HG02763 (cell line): Measurements from ENCODE around the gene PTPRN.
"Not testable (repeated sequence)": the region's sequence is repeated elsewhere in the genome, so short reads cannot be mapped to it uniquely, and the experiment has no call there.

Source experiments
- ATAC-seq: cut with Tn5 transposase; IDR thresholded peaks from one replicate; pipeline ENCODE4 v1.9.1; 2021; ENCODE audit warnings: mild to moderate bottlenecking, moderate library complexity; ENCODE audit not compliant: unreplicated experiment

PTPRN gene

DNA sequence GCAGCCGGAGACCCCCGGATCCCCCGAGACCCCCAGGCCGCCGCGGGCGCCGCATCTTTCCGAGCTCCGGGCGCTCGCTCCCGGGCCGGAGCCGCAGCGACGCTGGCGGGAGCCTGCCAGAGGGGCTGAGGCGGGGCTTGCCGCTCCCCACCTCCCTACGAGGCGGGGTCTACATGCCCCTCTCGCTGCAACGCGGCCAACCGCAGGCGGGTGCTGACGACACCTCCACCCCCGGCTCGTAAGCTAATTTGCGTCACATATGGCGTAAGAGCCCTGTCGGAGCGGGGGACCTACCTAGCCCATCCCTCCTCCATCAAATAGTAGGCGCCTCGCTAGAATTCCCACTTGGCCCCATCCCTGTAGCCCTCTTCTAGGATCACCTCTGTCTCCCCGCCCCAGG, at the start of gene PTPRN:
PTPRN (minus strand) TSS at position 124 of the 400 bp plus-strand sequence; CDS start at position 55, 69 bp downstream.
- no peak for ATAC-seq

DNA sequence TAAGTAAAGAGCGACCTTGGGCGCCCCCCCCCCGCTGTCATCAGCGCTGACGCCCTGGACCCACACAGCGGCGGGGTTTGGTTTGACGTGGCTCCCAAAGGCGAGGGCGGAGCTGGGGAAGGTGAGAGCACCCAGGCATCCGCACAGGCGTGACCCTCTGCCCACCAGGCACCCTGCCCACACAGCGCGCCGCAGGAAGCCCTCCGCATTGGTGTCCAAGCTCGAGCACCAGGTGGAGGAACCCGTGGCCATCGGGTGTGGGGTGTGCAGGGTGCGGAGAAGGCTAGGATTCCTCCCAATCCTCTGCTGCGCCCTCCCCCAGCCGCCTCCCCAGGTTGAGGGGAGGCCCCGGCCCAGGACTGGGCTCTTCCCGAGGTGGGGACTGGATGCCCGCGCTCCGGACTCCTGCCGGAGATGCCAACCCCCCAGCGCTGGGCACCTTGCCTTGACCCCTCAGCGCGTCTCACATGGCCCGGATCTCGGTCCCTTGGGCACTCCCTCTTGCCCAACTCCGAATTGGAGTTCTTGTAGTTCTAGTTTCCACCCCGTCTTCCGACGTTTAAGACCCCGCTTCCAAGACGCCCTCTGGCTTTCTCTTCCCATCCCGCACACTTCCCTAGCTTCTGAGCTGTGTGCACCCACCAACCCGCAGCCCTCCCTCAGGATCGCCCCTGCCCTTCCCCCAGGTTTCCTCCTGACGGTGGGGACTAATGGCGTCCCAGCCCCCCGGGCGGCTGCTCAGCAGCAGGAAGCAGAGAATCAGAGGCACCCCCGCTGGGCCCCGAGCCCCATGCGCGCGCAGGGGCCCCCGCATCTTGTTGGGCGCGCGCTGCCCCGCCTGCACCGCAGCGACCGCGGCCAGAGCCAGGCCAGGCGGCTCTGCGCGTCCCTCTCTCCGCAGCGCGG, 49.2 kb upstream of the PTPRN start:
- ATAC-seq = no peak

DNA sequence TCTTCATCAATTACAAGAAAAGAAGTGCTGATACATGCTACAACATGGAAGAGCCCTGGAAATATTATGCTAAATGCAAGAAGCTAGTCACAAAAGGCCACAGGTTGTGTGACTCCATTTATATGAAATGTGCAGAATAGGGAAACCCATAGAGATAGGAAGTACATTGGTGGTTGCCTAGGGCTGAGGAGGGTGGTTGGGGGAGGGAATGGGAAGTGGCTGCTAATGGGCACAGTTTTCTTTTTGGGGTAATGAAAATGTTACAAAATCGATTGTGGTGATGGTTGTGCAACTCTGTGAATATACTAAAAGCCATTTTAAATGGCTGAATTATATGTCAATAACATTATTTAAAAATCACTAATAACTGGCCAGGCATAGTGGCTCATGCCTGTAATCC, 47.6 kb upstream of the PTPRN start:
- ATAC-seq = no peak

DNA sequence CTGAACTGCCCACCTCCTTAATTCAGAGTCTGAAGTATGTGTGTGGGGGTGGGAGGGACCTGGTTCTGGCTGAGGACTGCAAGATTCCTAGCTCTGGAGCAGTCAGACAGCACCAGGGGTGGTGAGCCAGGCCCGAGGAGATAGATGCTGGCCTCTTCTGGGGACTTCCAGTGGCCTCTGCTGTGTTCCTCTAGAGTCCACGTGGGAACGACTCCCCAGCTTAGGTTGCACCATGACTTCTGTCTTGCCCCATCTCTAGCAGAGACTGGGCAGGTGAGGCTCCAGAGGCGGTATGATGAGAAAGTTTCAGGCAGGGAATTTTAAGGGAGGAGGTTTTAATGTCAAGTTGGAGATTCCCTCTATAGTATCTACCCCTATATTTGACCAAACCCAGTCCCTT, 45.4 kb upstream of the PTPRN start:
- no peak for ATAC-seq

DNA sequence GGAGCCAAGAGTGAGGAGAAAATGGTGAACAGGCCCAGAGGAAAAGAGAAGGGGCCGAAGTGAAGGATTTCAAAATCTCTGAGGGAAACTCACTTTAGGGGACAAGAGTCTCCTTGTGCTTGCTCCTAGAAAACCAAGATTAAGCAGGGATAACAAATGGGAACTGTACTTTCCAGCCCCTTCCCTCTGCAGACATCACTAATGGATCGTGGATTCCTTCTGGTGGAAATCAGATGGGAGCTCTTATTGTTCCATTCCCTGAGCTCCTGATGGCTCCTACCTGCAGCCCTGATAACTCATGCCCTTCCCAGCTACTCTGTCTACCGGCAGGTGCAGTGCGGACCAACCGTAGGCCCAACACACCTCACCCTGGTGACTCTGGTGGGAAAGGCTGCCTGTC, 43.9 kb upstream of the PTPRN start:
- ATAC-seq = no peak

DNA sequence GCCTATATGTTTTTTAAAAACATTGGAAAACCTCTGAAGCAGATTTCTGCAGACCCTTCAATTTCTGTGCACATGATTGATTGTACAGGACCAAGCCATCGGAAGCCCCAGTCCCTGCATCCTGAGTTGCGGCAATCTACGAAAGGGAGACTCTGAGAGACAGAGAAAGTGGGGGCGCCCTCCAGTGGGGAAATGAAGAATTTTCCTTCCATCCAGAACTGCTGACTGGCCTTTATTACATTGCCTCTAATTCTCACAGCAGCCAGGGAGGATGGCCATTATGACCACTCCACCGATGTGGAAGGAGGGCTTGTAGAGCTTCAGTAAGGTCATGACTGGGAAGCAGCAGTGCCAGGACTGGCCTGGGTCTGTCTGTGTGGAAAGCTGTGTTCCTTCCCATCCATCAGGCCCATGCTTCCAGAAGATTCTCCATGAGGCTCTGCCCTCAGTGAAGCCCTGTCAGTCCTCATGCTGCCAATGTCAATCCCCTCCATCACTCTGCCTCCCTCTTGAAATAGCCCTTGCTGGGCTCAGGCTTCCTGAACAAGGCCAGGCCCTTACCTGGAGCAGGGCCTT, 43.3 kb upstream of the PTPRN start:
- ATAC-seq = no peak

DNA sequence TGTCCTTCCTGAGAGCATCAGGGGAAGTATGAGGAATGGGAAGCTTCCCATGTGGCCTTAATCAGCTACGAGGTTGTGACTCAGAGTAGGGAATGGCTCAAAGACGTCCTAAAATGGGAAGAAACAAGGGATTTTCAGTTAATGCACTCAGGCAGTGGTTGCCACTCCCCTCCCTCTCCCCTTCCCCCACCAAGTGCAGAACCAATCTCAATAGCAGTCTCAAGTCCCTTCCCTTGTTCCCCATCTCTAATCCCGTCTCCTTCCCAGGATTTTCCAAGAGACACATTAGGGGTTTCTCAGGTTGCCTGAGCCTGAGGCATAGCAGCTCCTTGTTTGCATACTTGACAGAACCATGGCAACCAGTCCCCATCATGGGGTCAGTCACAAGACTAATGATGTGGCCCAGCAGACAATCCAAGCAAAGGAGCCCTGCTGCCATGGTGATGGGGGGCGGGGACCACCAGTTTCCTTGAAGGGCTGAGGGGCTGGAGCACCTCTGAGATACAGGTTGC, 41.6 kb upstream of the PTPRN start:
- ATAC-seq = no peak

DNA sequence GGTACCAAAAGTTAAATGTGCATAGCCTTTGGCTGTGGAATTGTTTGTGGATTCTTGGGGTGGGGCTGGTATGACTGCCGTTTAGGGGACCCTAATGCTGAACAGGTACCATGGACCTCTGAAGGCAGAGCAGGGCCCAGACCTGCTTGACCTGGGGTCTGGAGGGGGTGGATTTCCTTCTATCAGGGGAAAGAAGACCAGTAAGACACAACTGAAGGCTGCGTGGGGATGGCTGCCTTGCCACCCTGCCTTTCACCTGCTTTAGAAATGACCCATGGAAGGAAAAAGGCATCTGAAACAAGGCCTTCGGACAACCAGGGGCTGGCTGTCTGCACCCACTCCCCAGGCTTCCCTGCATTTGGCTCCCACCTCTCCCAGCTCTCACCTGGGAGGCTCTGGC, 41.0 kb upstream of the PTPRN start:
- ATAC-seq = no peak

DNA sequence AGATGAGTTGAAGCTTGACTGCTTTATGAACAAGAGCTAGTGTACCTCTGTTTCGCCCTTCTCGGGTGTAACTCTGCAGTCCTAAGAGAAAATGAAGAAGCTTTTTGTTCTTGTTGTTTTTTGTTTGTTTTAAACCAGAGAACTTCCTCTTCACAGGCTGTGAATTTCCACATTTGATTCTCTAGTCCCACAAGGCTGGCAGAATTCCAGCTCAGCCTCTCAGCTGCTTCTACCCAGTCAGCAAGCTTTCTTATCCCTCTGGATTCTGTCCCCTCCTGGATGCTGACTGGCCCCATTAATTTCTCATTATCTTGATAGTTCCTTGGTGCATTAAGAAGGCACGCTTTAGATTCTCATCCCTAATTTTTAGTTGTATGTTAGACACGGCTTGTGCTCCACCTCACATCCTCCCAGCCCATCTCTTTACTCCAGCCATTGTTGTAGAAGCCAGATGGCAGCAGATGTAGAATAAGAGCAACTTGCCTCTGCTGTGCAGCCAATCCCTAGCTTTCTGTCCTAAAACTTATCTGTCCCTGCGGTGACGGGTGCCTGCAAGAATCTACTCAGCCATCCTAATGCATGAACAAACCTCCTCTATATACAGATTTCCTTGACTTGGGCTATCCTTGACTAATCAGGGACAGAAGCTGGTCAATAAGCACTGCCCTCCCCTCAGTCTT, 35.7 kb upstream of the PTPRN start:
- ATAC-seq = no peak

DNA sequence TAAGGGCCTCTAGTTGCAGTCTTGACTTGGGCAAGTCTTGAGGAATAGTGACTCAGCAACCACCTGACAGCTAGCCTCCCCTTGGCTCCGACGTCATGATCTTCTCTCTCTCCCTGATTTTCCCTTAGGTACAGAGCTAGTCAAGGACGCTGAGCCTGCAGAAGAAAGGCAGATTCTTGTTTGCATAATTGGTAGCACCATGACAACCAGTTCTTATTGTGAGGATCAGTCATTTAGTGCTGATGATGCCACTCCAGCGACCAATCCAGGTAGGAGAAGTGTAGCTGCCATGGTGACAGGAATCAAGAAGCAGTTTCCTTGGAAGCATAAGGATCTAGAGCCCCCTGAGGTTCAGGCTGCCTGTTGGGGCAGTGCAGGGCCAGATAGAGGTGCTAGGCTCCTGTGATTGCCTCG, 26.2 kb upstream of the PTPRN start:
- ATAC-seq = no peak

DNA sequence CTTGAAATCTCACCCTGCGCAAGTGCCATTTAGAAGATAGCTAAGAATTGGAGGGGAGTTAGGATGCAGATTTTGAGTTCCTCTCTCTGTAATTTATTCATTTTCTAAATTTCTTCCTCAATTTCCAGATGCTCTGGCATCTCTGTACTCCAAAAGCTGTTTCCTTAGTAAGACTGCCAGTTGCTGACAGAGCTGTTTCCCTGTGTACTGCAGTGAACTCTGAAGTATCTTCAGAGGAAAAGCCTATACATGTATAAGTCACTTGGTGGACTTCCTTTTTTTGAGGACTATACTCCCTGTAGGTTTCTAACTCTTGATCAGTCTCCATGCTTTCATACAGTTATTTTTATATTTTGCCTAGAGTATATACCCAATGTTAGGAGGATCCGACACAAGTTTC, 24.9 kb upstream of the PTPRN start:
- ATAC-seq = no peak

DNA sequence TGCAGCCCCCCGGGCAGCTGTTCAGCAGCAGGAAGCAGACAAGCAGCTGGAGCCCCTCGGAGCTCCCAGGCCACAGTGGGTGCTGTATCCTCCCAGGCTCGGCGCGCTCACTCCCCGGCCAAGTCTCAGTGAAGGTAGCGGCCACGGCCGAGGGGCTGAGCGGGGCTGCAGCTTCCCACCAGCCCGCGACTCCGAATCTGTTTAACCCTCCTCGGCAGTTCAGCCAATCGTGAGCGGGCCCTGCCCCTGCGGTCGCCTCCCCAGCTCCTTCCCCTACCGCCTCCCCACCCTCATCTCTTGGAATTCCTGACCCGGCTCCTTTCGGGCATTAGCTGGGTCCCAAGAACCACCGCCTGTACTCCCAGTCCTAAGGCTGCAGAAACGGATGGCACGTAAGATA, 23.3 kb upstream of the PTPRN start, which contains the start of gene RESP18:
RESP18 (minus strand) TSS at position 203 of the 400 bp plus-strand sequence.
- ATAC-seq = no peak

DNA sequence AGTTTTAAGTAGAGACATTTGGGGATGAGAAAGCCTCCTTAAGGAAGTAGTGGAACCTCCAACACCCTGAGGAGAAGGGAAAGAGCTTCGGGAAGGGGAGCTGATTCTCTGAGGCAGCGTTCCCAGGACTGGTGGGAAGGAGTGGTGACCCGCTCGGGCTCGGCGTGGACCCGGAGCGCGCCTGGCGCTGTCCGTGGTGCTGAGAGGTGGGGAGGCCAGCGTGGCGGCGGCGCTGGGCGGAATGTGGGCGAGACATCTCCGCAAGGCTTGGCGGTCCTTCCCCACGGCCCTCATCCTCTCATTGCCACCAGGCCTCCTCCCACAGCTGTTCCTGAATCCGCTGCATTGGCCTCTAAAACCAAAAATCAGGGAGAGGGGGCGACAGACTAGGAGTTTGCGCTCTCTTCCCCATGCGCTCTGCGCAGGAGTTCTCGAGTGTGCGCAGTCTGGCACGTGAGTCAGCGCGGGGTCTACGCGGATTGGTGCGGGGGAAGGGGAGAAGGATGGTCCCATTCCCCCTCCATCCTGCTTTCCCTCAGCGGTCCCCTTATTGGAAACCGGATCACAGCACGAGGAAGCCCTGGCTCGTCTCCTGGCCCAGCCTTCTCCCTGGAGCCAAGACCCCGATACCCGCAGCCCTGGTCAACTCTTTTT, 22.5 kb upstream of the PTPRN start:
- no peak for ATAC-seq

DNA sequence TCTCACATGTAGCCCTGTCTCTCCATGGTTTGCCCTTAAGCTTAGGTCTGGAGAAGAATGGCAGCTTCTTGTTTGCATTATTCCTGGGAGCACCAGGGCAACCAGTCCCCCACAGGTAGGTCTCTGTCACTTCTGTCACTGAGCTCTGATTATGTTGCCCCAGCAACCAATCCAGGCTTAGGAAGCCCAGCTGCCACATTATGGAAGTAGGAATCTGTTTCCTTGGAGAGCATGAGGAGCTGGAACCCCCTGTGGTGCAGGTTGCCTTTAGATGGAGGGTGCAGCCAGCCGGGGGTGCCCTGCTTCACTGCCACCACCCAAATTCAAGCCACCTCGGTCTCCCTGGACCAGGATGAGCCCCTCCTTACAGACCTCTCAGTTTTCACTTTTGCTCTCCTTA, 18.5 kb upstream of the PTPRN start:
- ATAC-seq = no peak

DNA sequence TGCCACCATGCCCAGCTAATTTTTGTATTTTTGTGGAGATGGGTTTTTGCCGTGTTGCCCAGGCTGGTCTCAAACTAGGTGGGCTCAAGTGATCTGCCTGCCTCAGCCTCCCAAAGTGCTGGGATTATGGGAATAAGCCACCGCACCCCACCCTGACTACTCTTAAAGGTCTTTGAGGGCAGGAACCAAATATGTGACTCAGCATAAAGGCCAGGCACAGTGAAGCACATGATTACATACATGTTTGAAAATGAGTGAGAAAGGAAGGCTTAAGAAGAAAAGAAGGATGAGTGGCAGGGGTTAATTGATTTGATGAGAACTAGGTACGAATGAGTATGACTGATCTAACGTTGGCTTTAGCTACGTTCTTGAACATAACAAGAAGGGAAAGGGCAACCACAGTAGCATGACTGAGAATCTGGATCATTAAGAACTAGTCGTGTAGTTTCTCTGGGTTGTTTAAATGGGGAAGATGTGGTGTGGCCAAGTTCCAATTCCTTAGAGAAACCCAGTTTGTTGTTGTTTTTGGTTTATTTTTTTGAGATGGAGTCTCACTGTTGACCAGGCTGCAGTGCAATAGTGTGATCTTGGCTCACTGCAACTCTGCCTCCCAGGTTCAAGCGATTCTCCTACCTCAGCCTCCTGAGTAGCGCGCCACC, 16.6 kb upstream of the PTPRN start:
- no peak for ATAC-seq

DNA sequence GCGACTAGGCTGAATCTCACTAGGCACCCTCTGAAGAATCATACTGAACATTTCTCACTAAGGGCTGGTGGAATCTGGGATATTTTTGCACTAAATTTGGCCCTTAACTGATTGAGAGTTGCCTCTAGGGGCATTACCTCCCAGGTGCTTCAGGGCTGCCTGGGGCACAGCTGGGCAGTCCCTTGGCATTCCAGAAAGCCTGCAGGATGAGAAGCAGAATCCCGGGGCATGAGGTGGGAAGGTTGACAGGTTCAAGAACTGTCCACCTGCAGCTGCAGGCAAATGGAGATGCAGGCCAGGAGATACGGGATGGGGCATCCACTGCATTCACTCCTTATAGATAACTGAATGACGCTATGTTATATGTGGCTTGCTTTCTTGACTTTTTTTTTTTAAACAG, 15.9 kb upstream of the PTPRN start:
- no peak for ATAC-seq

DNA sequence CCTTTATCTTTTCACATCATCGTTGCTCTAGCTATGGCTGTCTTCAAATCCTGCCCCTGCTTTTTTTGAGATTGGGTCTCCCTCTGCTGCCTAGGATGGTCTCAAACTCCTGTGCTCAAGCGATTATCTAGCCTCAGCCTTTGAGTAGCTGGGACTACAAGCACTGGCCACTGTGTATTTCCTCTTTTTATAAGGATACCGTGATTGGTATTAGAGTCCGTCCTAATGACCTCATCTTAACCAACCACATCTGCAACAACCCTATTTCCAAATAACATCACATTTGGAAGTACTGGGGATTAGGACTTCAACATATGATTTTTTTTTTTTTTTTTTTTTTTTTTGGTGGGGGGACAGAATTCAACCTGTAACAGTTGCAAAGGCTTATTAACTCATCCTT, 14.2 kb upstream of the PTPRN start:
- no peak for ATAC-seq

DNA sequence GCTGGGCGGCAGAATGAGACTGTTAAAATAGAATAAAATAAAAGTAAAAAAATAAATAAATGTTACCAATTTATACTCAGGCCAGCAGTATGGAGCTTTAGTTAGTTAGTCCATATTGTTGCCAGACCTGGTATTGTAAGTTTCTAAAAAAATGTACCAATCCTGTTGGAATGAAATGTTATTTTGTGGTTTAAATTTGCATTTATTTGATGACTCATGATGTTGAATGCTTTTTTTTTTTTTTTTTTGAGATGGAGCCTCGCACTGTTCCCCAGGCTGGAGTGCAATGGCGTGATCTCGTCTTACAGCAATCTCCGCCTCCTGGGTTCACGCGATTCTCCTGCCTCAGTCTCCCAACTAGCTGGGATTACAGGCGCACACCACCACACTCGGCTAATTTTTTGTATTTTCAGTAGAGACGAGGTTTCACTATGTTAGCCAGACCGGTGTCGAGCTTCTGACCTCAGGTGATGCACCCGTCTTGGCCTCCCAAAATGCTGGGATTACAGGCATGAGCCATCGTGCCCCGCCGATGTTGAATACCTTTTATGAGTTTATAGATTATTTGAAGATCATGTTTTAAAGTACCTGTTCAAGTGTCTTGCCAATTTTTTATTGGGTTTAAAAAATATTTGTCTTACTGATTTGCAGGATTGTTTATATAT, 5.7 kb upstream of the PTPRN start:
- no peak for ATAC-seq

DNA sequence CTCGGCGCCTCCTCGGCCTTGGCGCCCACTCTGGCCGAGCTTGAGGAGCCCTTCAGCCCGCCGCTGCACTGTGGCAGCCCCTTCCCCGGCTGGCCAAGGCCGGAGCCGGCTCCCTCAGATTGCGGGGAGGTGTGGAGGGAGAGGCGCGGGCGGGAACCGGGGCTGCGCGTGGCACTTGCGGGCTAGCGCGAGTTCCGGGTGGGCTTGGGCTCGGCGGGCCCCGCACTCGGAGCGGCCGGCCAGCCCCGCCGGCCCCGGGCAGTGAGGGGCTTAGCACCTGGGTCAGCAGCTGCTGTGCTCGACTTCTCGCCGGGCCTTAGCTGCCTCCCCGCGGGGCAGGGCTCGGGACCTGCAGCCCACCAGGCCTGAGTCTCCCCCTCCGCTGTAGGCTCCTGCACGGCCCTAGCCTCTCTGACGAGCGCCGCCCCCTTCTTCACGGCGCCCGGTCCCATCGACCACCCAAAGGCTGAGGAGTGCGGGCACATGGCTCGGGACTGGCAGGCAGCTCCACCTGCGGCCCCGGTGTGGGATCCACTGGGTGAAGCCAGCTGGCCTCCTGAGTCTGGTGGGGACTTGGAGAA, 3.6 kb upstream of the PTPRN start:
- ATAC-seq = not testable (repeated sequence)
